CD4-positive, alpha-beta T cell treated with Interleukin-6 for 4 hours (primary cell): ENCODE results near the gene ENTPD5.
"Not testable (repeated sequence)": the region's sequence is repeated elsewhere in the genome, so short reads cannot be mapped to it uniquely, and the experiment has no call there.

Source experiments
- DNase-seq: peaks from one replicate; pipeline ENCODE4 v3.0.0-alpha.2; 2020; ENCODE audit warnings: mixed read lengths

The ENTPD5 gene

GRCh38 chr14:74005664-74006063 lies 13.4 kb downstream of the ENTPD5 start:
- not testable (repeated sequence) for DNase-seq

- no peak for DNase-seq
These were observed 20.4 kb downstream of the ENTPD5 start for GRCh38 chr14:73998726-73999125.

GRCh38 chr14:73997944-73998447 lies 21.1 kb downstream of the ENTPD5 start:
- DNase-seq: no peak

GRCh38 chr14:73997108-73997943 lies 21.8 kb downstream of the ENTPD5 start:
- no peak for DNase-seq

GRCh38 chr14:73996731-73997107 lies 22.4 kb downstream of the ENTPD5 start:
- DNase-seq: no peak

- no peak for DNase-seq
These were observed 23.1 kb downstream of the ENTPD5 start for GRCh38 chr14:73995977-73996378.

- DNase-seq: not testable (repeated sequence)
These were observed 24.2 kb downstream of the ENTPD5 start for GRCh38 chr14:73994926-73995325.

- no peak for DNase-seq
These were observed 28.0 kb downstream of the ENTPD5 start for GRCh38 chr14:73991092-73991491.

- DNase-seq: not testable (repeated sequence)
These were observed 30.4 kb downstream of the ENTPD5 start for GRCh38 chr14:73988656-73989055.

GRCh38 chr14:73988065-73988464 lies 31.0 kb downstream of the ENTPD5 start:
- DNase-seq: no peak

GRCh38 chr14:73977896-73978295 lies 41.2 kb downstream of the ENTPD5 start:
- no peak for DNase-seq

- DNase-seq: no peak
These were observed 43.0 kb downstream of the ENTPD5 start for GRCh38 chr14:73976125-73976524.

GRCh38 chr14:73973497-73973896 lies 45.6 kb downstream of the ENTPD5 start:
- no peak for DNase-seq

GRCh38 chr14:73968885-73969284 lies 50.2 kb downstream of the ENTPD5 start:
- DNase-seq: no peak

- no peak for DNase-seq
These were observed 53.9 kb downstream of the ENTPD5 start for GRCh38 chr14:73965216-73965615.

- no peak for DNase-seq
These were observed 57.9 kb downstream of the ENTPD5 start for GRCh38 chr14:73961192-73961591.

GRCh38 chr14:73958591-73958990 lies 60.5 kb downstream of the ENTPD5 start:
- no peak for DNase-seq

- DNase-seq: no peak
These were observed 63.4 kb downstream of the ENTPD5 start for GRCh38 chr14:73955674-73956073.

GRCh38 chr14:73953731-73954130 lies 65.4 kb downstream of the ENTPD5 start:
- DNase-seq: no peak

GRCh38 chr14:73949752-73950734 lies 69.0 kb downstream of the ENTPD5 start, which contains the start of the genes COQ6 and FAM161B:
Gene COQ6, plus strand, starts transcription at chr14:73950302. Its CDS starts 31 bp downstream, at chr14:73950333.
Gene FAM161B, minus strand, starts transcription at chr14:73950094. Its CDS starts 68 bp downstream, at chr14:73950026.
- DNase-seq: peak; percentile 91

- DNase-seq: no peak
These were observed 73.9 kb downstream of the ENTPD5 start for GRCh38 chr14:73945159-73945670.

- DNase-seq: no peak
These were observed 74.5 kb downstream of the ENTPD5 start for GRCh38 chr14:73944432-73945158.
